HG03521 (cell line): ENCODE results near the gene TMEM74B.
"Not testable (repeated sequence)": the region's sequence is repeated elsewhere in the genome, so short reads cannot be mapped to it uniquely, and the experiment has no call there.

Experiments
- ATAC-seq: cut with Tn5 transposase; IDR thresholded peaks from one replicate; pipeline ENCODE4 v1.9.1; 2021; ENCODE audit warnings: mild to moderate bottlenecking, moderate library complexity; ENCODE audit not compliant: unreplicated experiment

The TMEM74B gene

DNA sequence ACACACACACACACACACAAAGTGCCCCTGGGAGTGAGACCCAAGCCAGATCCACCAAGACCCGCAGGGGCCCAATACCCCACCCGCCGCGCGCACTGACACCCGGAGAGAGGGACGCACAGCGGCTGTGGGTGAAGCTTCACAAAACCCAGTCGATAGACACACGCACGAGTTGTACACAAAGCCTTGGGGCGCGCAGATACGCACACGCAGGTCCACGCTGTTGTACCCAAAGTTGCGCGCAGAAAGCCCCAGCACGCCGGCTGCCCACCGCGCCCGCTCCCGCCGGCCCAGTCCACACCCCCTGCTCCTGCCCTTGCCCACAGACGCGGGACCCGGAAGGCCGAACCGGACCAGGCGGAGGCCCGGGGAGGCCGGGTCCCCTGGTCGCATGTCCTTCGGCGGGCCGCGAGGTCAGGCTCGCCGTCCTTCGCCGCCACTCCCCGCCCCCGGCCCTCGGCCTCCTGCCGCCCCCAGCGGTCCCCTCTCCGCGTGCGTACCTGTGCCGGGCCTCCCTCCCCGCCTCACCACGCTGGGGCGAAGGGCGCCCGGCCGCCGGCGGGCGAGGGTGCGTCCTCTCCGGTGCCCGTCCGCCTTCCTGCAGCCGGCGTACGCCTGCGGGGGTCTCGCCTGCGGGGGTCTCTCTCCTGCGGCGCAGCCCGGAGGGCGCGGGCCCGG is at the start of gene TMEM74B:
Gene TMEM74B, minus strand, starts transcription at position 344 of the 678 bp plus-strand sequence. CDS start 1,180 bp downstream, outside the sequence.
- ATAC-seq, result no peak

DNA sequence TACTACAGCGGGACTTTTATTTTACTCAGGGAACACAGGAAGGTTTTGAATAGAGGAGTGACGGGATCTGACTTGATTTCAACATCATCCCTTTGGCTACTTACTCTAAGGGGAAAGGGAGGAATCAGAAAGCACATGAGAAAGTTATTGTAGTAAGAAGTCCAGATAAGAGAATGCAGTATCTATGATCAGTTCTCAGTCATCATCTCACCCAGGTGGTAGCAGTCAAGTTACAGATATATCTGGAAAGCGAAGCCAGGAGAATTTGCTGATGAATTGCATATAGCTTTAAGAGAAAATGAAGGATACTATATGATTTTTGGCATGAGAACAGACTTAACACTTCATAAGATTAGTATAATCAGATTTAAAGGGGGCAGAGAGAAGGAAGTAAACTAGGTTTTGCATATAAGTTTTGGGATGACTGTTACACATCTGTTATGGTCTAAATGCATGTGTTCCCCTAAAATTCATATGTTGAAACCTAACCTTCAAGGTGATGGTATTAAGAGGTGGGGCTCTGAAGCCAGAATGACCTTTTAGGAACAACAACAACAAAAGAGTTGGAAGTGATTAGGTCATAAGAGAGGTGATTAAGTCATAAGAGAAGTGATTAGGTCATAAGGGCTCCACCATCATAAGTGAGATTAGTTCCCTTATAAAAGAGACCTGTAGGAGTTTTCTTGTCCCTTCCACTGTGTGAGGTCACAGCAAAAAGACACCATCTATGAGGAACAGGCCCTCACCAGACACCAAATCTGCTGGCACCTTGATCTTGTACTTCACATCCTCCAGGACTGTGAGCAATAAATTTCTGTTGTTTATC is 47.7 kb upstream of the TMEM74B start:
- no peak for ATAC-seq

DNA sequence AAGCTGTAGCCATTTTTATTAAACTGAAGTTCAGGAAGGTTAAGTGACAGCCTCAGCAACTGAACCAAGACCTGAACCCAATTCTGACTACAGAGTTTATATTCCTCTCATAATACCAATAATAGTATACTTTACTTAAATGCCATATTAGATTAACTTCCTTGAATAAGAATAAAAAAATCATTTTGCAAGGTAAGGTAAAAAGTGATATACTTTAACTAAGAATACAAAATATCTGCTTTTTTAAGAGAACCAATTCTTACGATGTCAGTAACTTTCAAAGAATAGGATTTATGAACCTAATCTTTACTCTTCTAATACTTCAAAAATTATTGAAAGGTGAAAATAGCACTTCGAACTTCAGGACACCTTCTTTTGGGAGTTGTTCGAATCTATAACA is 44.8 kb upstream of the TMEM74B start:
- ATAC-seq, result no peak

DNA sequence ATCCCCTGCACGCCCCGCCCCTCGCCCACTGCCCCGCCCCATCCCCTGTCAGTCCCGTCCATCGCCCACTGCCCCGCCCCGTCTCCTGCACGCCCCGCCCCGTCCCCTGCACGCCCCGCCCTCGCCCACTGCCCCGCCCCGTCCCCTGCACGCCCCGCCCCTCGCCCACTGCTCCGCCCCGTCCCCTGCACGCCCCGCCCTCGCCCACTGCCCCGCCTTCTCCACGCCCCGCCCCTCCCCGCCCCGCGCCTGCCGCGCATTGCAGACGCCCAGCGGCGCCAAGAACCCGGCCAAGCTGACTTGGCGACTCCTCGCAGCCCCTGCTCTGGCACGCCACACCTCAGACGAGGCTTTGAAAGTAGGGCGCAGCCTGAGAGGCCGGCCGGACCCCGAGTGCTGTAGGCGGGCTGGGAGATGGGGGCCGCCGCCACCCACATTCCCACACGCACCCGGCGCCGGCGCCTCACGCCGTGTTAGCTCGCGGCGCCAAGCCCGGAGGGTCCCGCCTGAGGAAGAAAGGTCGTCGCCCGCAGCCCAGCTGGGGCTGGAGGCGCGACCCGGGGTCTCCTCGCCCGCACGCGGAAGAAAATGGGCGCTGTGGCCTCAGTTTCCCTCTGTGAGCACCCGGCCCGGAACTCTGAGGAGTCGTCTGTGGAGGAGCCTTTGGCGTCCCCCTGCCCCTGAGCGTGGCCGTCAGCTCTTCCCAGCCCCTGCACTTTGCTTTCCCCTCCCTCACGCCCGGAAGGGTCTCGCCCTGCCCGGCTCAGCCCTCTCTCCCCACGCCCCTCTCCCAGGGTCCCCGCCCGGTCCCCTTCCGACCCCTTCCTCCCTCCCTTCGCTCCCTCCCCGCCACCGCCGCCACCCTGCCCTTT is 41.2 kb upstream of the TMEM74B start, which contains the start of gene RAD21L1:
Gene RAD21L1, plus strand, starts transcription at position 262 of the 872 bp plus-strand sequence. CDS start 2,410 bp downstream, outside the sequence.
- ATAC-seq, result peak; percentile 49

DNA sequence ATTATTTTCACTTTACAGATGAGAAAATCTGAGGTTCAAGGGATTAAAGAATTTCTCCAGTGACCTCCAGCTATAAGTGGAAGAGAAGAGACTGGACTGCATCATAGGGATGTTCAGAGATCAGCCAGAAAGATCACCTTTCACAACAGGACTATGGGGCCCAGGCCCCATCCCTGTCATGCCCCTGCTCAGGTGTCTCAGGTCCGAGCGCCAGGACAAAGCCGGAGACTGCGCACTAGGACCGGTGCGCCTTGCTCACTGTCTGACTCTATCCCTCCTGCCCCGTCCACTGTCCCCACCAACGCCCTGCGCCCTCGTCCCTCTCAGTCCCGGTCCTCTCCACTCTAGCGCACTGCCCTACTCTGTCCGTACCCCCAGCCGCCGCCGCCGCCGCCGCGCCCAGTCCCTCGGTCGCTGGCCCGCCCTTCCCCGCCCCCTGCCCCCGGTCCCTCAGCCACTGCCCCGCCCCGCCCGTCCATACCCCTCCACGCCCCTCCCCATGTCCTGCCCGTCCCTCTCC is 40.5 kb upstream of the TMEM74B start:
- ATAC-seq, result peak; percentile 8

DNA sequence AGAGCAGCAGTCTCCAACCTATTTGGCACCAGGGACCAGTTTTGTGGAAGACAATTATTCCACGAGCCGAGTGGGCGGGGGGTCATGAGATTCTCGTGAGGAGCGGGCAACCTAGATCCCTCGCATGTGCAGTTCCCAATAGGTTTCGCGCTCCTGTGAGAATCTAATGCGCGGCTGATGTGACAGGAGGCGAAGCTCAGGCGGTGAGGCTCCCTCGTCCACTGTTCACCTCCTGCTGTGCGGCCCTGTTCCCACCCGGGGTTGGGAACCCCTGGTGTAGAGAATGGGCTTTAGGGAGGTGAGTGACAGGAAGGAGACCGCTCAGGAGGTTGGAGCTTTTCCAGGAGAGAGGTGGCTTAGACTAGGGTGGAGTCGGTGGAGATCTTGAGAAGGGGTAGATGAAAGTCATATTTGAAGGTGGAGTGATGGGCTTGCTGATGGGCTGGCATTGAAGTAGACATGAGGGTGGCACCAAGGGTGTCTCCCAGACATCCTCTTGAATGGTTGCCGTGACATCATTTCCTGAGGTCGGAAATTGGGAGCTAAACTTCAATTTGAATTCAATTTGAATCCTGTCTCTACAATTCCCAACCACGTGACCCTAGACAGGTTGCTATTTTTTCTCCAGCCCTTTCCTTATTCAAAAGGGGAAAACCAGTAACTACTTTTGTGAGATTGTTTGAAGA is 39.6 kb upstream of the TMEM74B start:
- no peak for ATAC-seq

DNA sequence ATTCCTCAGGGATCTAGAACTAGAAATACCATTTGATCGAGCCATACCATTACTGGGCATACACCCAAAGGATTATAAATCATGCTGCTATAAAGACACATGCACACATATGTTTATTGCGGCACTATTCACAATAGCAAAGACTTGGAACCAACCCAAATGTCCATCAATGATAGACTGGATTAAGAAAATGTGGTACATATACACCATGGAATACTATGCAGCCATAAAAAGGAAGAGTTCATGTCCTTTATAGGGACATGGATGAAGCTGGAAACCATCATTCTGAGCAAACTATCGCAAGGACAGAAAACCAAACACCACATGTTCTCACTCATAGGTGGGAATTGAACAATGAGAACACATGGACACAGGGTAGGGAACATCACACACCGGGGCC is 38.0 kb upstream of the TMEM74B start:
- not testable (repeated sequence) for ATAC-seq

DNA sequence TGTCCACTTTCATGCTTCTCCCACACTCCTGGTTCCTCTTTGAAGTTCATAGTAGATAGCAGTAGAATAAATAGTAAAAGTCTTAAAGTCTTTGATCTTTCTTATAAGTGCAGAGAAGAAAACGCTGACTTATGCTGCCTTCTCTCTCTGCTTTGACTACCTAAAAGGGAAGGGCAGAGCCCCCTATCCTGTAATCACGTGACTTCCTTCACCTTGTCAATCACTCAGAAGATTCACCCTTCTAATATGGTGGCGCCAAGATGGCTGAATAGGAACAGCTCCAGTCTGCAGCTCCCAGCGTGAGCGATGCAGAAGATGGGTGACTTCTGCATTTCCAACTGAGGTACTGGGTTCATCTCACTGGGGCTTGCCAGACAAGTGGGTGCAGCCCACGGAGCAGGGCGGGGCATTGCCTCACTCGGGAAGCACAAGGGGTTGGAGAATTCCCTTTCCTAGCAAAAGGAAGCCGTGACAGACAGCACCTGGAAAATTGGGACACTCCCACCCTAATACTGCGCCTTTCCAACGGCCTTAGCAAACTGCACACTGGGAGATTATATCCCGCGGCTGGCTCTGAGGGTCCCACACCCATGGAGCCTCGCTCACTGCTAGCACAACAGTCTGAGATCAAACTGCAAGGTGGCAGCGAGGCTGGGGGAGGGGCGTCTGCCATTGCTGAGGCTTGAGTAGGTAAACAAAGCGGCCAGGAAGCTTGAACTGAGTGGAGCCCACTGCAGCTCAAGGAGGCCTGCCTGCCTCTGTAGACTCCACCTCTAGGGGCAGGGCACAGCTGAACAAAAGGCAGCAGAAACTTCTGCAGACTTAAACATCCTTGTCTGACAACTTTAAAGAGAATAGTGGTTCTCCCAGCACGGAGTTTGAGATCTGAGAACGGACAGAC is 32.0 kb upstream of the TMEM74B start:
- ATAC-seq, result not testable (repeated sequence)

DNA sequence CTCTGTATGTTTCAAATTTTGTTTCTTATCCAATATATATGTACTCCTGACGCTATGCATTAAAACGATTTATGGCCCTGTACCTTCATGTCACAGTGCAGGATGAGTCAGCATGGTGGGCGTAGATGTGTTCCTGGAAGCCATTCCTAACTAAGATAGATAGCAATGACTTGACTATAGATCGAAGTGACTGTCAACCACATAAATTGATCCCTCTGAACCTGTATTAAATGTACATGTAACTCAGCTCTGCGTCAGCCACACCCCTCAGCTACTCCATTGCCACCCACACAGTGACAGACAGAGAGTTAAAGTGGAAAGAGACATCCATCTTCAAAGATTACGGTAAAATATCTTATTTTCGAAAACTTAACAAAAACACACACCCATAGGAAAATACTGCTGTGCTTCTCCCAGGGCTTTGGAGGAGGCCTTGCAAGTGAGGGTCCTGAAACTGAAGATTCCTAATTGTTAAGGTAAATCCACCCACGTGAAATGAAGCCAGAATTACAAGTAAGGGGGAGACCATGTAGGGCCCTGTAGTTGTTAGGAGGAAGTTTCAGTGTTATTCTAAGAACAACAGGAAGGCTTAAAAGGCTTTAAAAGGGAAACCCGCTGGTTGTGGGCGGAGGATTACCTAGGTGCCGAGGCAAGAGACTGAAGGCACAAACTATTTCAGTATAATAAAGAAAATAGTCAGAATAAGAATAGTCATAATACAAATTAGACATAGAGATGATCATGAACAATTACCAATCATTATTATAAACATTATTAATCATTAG is 30.8 kb upstream of the TMEM74B start:
- ATAC-seq, result no peak

DNA sequence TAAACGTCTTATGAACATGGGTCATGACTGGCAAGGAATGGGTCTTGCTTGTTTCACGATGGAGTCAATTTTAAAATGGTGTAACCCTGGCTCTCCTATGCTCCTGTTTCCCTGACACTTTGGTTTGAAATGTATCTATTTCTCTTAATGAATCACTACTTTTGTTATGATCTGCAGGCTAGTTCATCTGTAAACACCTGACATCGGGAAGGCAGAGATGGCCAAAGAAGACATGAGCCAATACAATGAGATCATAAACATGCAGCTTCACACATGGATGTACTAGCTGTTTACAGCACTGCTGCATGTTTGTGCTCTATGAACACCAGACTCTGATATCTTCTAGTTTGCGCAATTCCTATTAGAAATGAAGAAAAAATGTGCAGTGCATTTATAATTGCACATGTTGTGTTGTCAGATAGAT is 30.1 kb upstream of the TMEM74B start:
- no peak for ATAC-seq

DNA sequence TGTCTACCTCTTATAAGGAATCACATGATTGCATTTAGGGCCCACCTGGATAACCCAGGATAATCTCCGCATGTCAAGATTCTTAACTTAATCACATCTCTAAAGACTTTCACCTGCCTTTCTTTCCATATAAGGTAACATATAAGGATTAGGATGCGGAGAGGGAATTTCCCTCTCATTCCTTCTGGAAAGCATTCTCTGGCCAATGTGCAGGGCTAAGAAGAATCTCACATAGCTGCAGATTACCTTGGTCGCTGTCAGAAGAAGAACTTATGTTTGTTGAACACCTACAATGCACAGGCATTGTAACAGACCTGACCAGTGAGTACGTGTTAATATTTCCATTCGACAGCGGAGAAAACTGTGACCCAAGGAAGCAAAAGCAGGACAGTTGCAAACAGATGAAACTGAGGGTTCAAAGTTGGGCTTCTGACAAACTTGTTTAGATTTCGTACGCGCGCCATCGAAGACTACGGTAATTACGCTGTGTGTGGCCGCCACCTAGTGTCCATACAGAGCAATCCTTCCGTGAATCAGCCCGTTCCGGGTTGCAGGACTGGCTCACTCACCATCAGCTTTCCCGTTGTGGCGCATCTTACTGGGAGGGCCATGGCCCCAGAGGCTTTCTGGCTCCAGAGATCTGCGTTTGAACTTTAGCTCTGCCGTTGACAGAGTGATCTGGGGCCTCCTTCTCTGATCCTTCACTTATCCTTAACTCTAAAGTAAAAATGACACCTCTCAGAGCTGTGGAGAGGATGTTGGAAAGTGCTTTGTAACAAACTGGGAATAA is 28.0 kb upstream of the TMEM74B start:
- ATAC-seq, result no peak

DNA sequence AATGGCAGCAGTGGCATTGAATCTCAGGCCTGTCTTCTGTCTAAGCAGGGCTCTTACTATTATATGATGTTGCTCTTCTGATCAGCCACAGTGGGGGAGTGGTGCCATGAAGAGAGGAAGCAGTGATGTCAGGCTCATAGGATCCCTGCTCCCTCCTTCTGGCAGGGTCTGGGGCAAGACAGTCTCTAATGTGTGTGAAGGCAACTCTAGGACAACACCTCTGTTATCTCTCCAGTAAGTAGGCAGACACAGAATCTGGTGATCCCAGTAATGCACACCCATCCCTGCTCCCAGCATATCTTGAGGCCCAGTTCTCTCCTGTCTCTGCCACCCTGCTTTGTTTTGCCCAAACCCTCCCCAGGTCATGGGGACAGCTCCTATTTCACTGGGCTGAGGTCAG is 27.2 kb upstream of the TMEM74B start:
- ATAC-seq, result no peak

DNA sequence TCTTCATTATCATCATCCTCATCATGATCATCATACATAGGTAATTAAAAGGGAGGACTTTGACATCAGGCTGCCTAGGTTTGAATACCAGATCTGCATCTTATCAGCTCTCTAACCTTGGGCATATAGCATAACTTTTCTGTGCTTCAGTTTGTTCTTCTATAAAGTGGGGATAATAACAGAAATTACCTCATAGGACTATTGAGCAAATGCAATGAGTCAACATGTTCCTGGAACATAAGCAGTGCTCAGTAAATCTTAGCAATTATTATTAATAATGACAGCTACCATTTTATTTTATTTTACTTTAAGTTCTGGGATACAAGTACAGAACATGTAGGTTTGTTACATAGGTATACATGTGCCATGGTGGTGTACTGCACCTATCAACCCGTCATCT is 25.7 kb upstream of the TMEM74B start:
- no peak for ATAC-seq

DNA sequence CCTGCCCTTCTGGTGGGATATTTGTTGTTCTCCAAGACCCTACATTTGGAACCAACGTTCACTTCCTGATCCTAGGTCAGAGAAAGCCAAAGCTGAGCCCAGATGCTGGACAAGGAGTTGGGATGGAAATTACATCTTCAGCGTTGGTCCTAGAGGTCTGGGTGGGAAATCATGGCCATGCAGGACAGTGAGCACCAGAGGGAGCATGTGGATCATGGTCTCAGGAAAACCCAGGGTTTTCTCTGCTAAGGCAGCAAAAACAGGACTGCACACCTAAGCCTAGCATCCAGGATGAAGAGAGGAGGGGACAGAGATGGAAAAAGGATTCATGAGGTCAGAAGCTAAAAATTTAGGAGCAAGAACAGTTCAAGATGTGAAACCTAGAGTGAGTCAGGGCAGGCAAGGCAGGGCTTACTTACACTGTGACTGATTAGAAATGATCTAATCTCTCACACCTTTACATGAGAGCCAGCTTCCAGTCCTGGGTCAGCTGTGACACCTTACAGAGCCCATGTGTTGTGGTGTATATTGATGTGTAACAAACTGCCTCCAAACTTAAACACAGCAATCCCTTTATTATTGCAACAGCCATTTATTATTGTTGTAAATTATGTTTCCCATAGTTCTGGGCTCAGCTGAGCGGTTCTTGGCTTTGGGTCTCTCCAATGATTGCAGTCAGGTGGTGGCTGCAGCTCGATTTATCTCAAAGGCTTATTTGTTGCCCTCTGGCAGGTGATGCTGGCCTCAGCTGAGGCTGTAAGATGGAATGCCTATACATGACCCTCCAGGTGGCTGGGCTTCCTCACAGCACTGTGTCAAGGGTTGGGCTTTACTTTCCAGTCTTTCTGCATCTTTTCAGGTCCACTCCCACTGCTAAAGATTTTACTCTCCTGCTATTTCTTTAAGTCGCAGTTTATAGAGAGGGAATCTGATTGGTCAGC is 24.9 kb upstream of the TMEM74B start:
- no peak for ATAC-seq

DNA sequence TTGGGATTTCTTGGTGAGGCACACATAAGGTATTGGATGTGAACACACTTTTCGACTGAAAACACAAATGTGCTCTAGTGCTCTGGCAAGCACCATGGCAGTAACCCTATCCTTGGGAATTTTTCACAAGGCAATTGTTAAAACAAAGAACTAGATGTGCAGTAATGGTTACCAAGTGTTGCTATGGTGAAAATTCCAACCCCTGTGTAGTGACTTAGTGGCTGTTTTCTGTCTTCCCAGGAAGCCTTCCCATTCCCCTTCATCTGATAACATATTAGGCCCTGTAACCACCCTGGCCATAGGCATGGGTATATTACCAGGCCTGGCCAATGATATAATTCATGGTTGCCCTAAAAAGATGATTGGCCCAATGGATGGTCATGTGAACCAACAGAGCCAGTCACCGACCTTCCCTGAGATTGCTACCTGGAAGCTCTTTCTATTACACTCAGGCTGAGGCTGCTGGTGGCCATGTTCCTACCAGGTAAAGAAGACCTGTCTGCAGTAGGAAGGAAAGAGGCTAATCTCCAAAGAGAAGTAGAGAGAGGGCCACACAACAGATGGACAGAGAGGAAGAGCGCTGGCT is 22.6 kb upstream of the TMEM74B start:
- ATAC-seq, result no peak
